Neural cell (in vitro differentiated cells): Measurements from ENCODE around the gene ADD2.

Source experiments
- EZH2 ChIP-seq: fragments of 200-600, 300-800 bp; shearing (Covaris generic), sonication (generic); IDR thresholded peaks from 2 replicates; pipeline ENCODE4 v1.6.1; 2014; ENCODE audit warnings: antibody characterized with exemption, low read length, borderline replicate concordance, mild to moderate bottlenecking; ENCODE audit not compliant: insufficient read depth, poor library complexity, severe bottlenecking
- MXI1 ChIP-seq: fragments of 450-650 bp; conservative IDR thresholded peaks from 2 replicates; pipeline ENCODE4 v1.6.1; 2014; ENCODE audit warnings: antibody characterized with exemption, mild to moderate bottlenecking; ENCODE audit not compliant: poor library complexity, severe bottlenecking

GRCh38 chr2:70752396-70752795, 15.6 kb downstream of the ADD2 start:
- TF ChIP-seq EZH2 (no peak), MXI1 (no peak)
